ENCODE measurements around the gene MBD4.

- TF ChIP-seq CTCF (IDR thresholded peaks at IDR 0.05 in 4 of 5, conservative IDR thresholded peaks at IDR 0.05 in 1 of 5) = no peak
- no peak for TF ChIP-seq POLR2A (IDR thresholded peaks at IDR 0.05)
Measured at GRCh38 chr3:129387487-129387886, 52.3 kb downstream of the MBD4 start.
